ENCODE data around the gene ANKRD29.

Gene ANKRD29

GRCh38 chr18:23553887-23554286 lies 108.8 kb downstream of the ANKRD29 start:
- DNase-seq = no peak

- DNase-seq = no peak
Observed at GRCh38 chr18:23552505-23552904, 110.2 kb downstream of the ANKRD29 start.

GRCh38 chr18:23551978-23552377 lies 110.7 kb downstream of the ANKRD29 start:
- DNase-seq = no peak

- no peak for DNase-seq
Observed at GRCh38 chr18:23550898-23551297, 111.8 kb downstream of the ANKRD29 start.

Data from fibroblast of skin of abdomen (primary cell).